Measurements from ENCODE around the gene ABHD12B.

DNA sequence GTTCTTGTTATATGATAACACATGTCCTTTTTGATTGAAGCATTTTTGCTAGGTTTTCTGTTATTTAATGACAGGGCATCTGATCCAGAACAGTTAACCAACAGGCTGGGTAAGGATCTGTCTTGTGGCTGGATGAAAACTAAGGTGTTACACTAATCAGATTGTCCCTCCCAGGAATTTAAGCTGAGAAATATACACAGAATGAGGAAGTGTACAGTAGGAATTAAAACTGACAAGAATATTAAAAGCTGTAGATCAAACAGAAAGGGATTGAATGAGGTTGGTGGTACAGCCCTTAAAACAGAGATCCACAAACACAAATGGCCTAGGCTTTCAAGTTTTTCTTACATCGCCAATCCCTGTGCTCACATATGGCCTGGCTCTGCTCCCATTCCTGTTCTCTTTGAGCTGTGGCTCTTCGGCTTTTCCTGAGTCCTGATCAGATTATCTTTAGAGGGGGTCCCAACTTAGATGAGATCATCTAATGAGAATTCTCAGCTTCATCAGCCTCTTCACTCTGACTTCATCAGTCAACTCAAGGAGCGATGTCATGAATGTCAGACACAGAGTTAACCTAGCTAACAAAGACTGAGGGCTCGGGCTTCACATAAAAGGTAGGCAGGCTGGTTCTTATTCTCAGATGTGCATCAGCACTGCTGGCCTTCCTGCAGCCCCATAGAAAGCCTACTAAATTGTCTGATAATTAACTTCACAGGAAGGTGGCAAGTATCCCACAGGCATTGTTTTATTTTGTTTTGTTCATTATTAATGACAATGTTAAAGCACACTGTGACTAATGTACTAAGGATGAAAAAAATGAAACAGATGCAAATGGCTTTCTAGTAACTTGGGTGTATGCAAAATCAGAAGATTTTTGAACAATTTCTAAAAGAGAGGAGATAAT, 61.0 kb downstream of the ABHD12B start:
- TF ChIP-seq CTCF (conservative IDR thresholded peaks at IDR 0.05; ENCODE audit: low read depth, low read length) (no peak), EZH2 (IDR thresholded peaks at IDR 0.05; ENCODE audit: borderline replicate concordance, low read depth, low read length, poor library complexity, severe bottlenecking) (no peak)

All from A673 (cell line).